DOHH2 (cell line): ENCODE results near the gene ST7.
"Not testable (repeated sequence)": the region's sequence is repeated elsewhere in the genome, so short reads cannot be mapped to it uniquely, and the experiment has no call there.

Experiments used
- CTCF ChIP-seq: fragments of 200-600 bp; sonication (generic); IDR thresholded peaks from one replicate; pipeline ENCODE4 v1.5.1; 2014; ENCODE audit warnings: antibody characterized with exemption, mild to moderate bottlenecking, low read depth, low read length; ENCODE audit not compliant: poor library complexity, severe bottlenecking
- EZH2phosphoT487 ChIP-seq: fragments of 200-600 bp; sonication (generic); IDR thresholded peaks from 2 replicates; pipeline ENCODE4 v1.6.1; 2017; ENCODE audit warnings: borderline replicate concordance, mild to moderate bottlenecking, antibody characterized with exemption, low read length, moderate library complexity, mixed read lengths

GRCh38 chr7:117030346-117030745 is 77.0 kb downstream of the ST7 start:
- TF ChIP-seq CTCF, EZH2phosphoT487: not testable (repeated sequence)
